HG03097 (cell line): Measurements from ENCODE around the gene VPS16.
A peak's percentile ranks its signal among the peaks of the same experiment; 100 is the strongest.

Experiments used
- ATAC-seq: cut with Tn5 transposase; IDR thresholded peaks from one replicate; pipeline ENCODE4 v1.9.1; 2021; ENCODE audit not compliant: unreplicated experiment, low FRiP score

The VPS16 gene

GRCh38 chr20:2833761-2834160 is 6.8 kb upstream of the VPS16 start:
- ATAC-seq: no peak

- no peak for ATAC-seq
These were observed 6.0 kb upstream of the VPS16 start for GRCh38 chr20:2834401-2835110.

GRCh38 chr20:2835331-2835796 is 5.2 kb upstream of the VPS16 start:
- no peak for ATAC-seq

- no peak for ATAC-seq
These were observed 4.5 kb upstream of the VPS16 start for GRCh38 chr20:2836035-2836434.

- ATAC-seq: no peak
These were observed 3.2 kb upstream of the VPS16 start for GRCh38 chr20:2837221-2837960.

GRCh38 chr20:2838170-2838797 is 2.3 kb upstream of the VPS16 start:
- no peak for ATAC-seq

GRCh38 chr20:2838847-2839671 is 1.5 kb upstream of the VPS16 start:
- no peak for ATAC-seq

GRCh38 chr20:2839732-2840137 is 810 bp upstream of the VPS16 start:
- no peak for ATAC-seq

GRCh38 chr20:2840967-2841531 is 504 bp downstream of the VPS16 start:
- peak; percentile 10 for ATAC-seq

- ATAC-seq: no peak
These were observed 5.1 kb downstream of the VPS16 start for GRCh38 chr20:2845607-2846006.

GRCh38 chr20:2846698-2847097 is 6.2 kb downstream of the VPS16 start:
- ATAC-seq: no peak

- no peak for ATAC-seq
These were observed 7.3 kb downstream of the VPS16 start for GRCh38 chr20:2847802-2848201.

- no peak for ATAC-seq
These were observed 9.0 kb downstream of the VPS16 start for GRCh38 chr20:2849529-2849928.

GRCh38 chr20:2851086-2851485 is 10.5 kb downstream of the VPS16 start:
- no peak for ATAC-seq

GRCh38 chr20:2858591-2858990 is 18.0 kb downstream of the VPS16 start:
- no peak for ATAC-seq

GRCh38 chr20:2859330-2860121 is 19.0 kb downstream of the VPS16 start:
- no peak for ATAC-seq

GRCh38 chr20:2864626-2865025 is 24.1 kb downstream of the VPS16 start:
- ATAC-seq: no peak

- ATAC-seq: no peak
These were observed 24.6 kb downstream of the VPS16 start for GRCh38 chr20:2865101-2865500.

- no peak for ATAC-seq
These were observed 25.1 kb downstream of the VPS16 start for GRCh38 chr20:2865630-2866029.

GRCh38 chr20:2866236-2866635 is 25.7 kb downstream of the VPS16 start:
- no peak for ATAC-seq
